Testis (tissue), 2 donors: ENCODE results near the gene SF3B5.

Experiments
- POLR2A ChIP-seq: fragments of 450-650 bp; IDR thresholded peaks from one replicate; pipeline ENCODE4 v1.6.1; 2017; ENCODE audit warnings: antibody characterized with exemption, mild to moderate bottlenecking, moderate library complexity
- TF ChIP-seq, protein P1 (sequence below), 3 experiments: fragments of 450-650 bp in 2 of 3; fragments of 200-600 bp in 1 of 3; sonication (generic) in 1 of 3; IDR thresholded peaks; one replicate each; pipeline ENCODE4 v1.5.1; 2016 to 2019; ENCODE audit warnings: antibody characterized with exemption in 3 of 3, mild to moderate bottlenecking in 2 of 3, moderate library complexity in 1 of 3

DNA sequence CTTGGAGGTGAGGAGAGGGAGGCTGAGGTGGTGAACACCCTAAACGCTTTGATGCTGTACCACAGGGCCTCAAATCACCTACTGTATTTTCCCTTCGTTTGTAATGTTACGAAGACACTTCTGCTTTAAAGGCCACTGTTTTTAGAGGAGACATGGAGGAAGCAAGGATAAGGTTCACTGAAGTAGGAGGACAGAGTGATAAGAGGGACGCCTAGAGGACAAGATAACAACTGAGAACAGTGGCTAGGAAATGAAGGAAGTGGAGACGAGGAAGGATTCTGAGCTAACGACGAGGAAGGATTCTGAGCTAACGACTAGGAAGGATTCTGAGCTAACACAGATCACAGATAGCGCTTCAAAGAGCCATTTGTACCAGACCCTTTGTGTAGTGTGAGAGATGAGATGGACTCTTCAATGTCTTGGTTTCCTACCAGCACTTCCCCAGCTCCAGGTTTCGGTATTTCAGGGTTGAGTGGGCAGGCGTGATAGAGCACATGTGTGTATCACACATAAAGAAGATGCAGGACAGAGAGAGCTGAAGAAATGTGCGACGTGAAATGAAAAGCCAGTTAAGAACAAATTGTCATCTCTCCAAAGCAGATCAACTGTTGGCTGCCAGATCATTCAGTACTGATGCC is 7.5 kb downstream of the SF3B5 start:
- no peak for TF ChIP-seq POLR2A
- TF ChIP-seq, protein P1, sequence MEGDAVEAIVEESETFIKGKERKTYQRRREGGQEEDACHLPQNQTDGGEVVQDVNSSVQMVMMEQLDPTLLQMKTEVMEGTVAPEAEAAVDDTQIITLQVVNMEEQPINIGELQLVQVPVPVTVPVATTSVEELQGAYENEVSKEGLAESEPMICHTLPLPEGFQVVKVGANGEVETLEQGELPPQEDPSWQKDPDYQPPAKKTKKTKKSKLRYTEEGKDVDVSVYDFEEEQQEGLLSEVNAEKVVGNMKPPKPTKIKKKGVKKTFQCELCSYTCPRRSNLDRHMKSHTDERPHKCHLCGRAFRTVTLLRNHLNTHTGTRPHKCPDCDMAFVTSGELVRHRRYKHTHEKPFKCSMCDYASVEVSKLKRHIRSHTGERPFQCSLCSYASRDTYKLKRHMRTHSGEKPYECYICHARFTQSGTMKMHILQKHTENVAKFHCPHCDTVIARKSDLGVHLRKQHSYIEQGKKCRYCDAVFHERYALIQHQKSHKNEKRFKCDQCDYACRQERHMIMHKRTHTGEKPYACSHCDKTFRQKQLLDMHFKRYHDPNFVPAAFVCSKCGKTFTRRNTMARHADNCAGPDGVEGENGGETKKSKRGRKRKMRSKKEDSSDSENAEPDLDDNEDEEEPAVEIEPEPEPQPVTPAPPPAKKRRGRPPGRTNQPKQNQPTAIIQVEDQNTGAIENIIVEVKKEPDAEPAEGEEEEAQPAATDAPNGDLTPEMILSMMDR (IDR thresholded peaks at IDR 0.05) = no peak
